Type B pancreatic cell (in vitro differentiated cells): ENCODE measurements around the gene ZNF709. TPM values are rescaled to one million over a fixed set of nuclear protein-coding genes. Genes with fewer than 3 reads are reported as not detected.
"Not testable (repeated sequence)": the region's sequence is repeated elsewhere in the genome, so short reads cannot be mapped to it uniquely, and the experiment has no call there.

Experiments
- DNase-seq: peaks from one replicate; pipeline ENCODE4 v3.0.0; 2021; ENCODE audit warnings: mixed read lengths; ENCODE audit not compliant: unreplicated experiment; ENCODE audit errors: extremely low spot score
- H3K27ac Mint-ChIP-seq: 2 replicates; pipeline ENCODE4 v1.8.0; 2021; ENCODE audit warnings: mild to moderate bottlenecking, mixed read lengths
- H3K27me3 Mint-ChIP-seq: 2 replicates; pipeline ENCODE4 v1.8.0; 2021; ENCODE audit warnings: mixed read lengths
- H3K36me3 Mint-ChIP-seq: 2 replicates; pipeline ENCODE4 v1.8.0; 2021; ENCODE audit warnings: mixed read lengths
- H3K4me1 Mint-ChIP-seq: one replicate; pipeline ENCODE4 v1.8.0; 2021; ENCODE audit warnings: mixed read lengths; ENCODE audit not compliant: unreplicated experiment
- H3K4me3 Mint-ChIP-seq: 2 replicates; pipeline ENCODE4 v1.8.0; 2021; ENCODE audit warnings: mild to moderate bottlenecking, mixed read lengths
- H3K9me3 Mint-ChIP-seq: 2 replicates; pipeline ENCODE4 v1.8.0; 2021; ENCODE audit warnings: mixed read lengths
- CTCF ChIP-seq: fragments of 200-600 bp; sonication (generic); conservative IDR thresholded peaks from 2 replicates; pipeline ENCODE4 v1.5.0; 2021; ENCODE audit warnings: antibody characterized with exemption, mild to moderate bottlenecking
- total RNA-seq: library from RNA; stranded (reverse); gene quantifications from 2 replicates; pipeline ENCODE4 v1.2.1, GENCODE V29; 2021; ENCODE audit warnings: low replicate concordance

The ZNF709 gene
- total RNA-seq, 1 donor from 2014 or later = 5.6 TPM

GRCh38 chr19:12497032-12497431 is 12.4 kb upstream of the ZNF709 start:
- no peak for TF ChIP-seq CTCF
- no peak for DNase-seq
- Mint-ChIP-seq H3K9me3 (no peaks in the 10 kb centered on the region), H3K27ac (no peak overlapping the region), H3K4me3 (peak overlapping the region; percentile 29), H3K36me3 (no peaks in the 10 kb centered on the region), H3K27me3 (no peaks in the 10 kb centered on the region), H3K4me1 (peaks cover 8% of the 10 kb centered on the region)

GRCh38 chr19:12496480-12496879 is 11.9 kb upstream of the ZNF709 start:
- Mint-ChIP-seq H3K27ac (no peak overlapping the region), H3K9me3 (no peaks in the 10 kb centered on the region), H3K36me3 (no peaks in the 10 kb centered on the region), H3K4me3 (peak overlapping the region; percentile 95), H3K27me3 (no peaks in the 10 kb centered on the region), H3K4me1 (peaks cover 8% of the 10 kb centered on the region)
- no peak for TF ChIP-seq CTCF
- no peak for DNase-seq

- H3K27ac Mint-ChIP-seq = peak overlapping the region; percentile 93
- H3K9me3 Mint-ChIP-seq = no peaks in the 10 kb centered on the region
- no peaks in the 10 kb centered on the region for H3K36me3 Mint-ChIP-seq
Observed at GRCh38 chr19:12495002-12495802, 10.6 kb upstream of the ZNF709 start.

GRCh38 chr19:12494260-12494860 is 9.7 kb upstream of the ZNF709 start:
- no peaks in the 10 kb centered on the region for H3K27me3 Mint-ChIP-seq

More at GRCh38 chr19:12495002-12495802, 10.6 kb upstream of the ZNF709 start:
- peak; percentile 47 for TF ChIP-seq CTCF
- Mint-ChIP-seq H3K4me3 (peak overlapping the region; percentile 95), H3K27me3 (no peaks in the 10 kb centered on the region), H3K4me1 (peaks cover 8% of the 10 kb centered on the region)
- DNase-seq = peak; percentile 91

GRCh38 chr19:12486265-12486783 is 1.7 kb upstream of the ZNF709 start:
- H3K27me3 Mint-ChIP-seq, H3K27ac Mint-ChIP-seq, H3K9me3 Mint-ChIP-seq, DNase-seq: not testable (repeated sequence)
- Mint-ChIP-seq H3K4me3 (peak overlapping the region; percentile 43), H3K4me1 (peaks cover 29% of the 10 kb centered on the region), H3K36me3 (peaks cover 12% of the 10 kb centered on the region)

More at GRCh38 chr19:12494260-12494860, 9.7 kb upstream of the ZNF709 start:
- no peak overlapping the region for H3K27ac Mint-ChIP-seq
- no peak for DNase-seq
- H3K36me3 Mint-ChIP-seq = no peaks in the 10 kb centered on the region
- TF ChIP-seq CTCF = no peak
- peak overlapping the region; percentile 67 for H3K4me3 Mint-ChIP-seq
- H3K9me3 Mint-ChIP-seq = no peaks in the 10 kb centered on the region
- H3K4me1 Mint-ChIP-seq = peaks cover 8% of the 10 kb centered on the region

- Mint-ChIP-seq H3K9me3 (no peaks in the 10 kb centered on the region), H3K4me3 (peak overlapping the region; percentile 92), H3K27me3 (no peaks in the 10 kb centered on the region), H3K27ac (no peak overlapping the region), H3K4me1 (peaks cover 29% of the 10 kb centered on the region), H3K36me3 (peaks cover 12% of the 10 kb centered on the region)
- no peak for TF ChIP-seq CTCF
- no peak for DNase-seq
Observed at GRCh38 chr19:12485571-12485970, 955 bp upstream of the ZNF709 start.
